DOHH2 (cell line): Measurements from ENCODE around the gene ABI2.

ENCODE experiments used
- H3F3A ChIP-seq: fragments of 200-600 bp; sonication (generic), shearing (Covaris generic); 2 replicates; pipeline ENCODE4 v1.6.0; 2016; ENCODE audit warnings: antibody characterized with exemption, mild to moderate bottlenecking; ENCODE audit not compliant: control insufficient read depth, insufficient read depth
- H3K27ac ChIP-seq: fragments of 200-600 bp; sonication (generic); 2 replicates; pipeline ENCODE4 v1.5.1; 2014; ENCODE audit warnings: low read depth, mild to moderate bottlenecking, low read length, moderate library complexity
- H3K27me3 ChIP-seq: fragments of 200-600 bp; sonication (generic); 2 replicates; pipeline ENCODE4 v1.6.1; 2014; ENCODE audit warnings: mild to moderate bottlenecking, low read length, mixed read lengths; ENCODE audit not compliant: control insufficient read depth
- H3K36me3 ChIP-seq: fragments of 200-600 bp; sonication (generic); 2 replicates; pipeline ENCODE4 v1.6.1; 2014; ENCODE audit warnings: mild to moderate bottlenecking, low read length, moderate library complexity, mixed read lengths; ENCODE audit not compliant: control insufficient read depth
- H3K4me1 ChIP-seq: fragments of 200-600 bp; sonication (generic); 2 replicates; pipeline ENCODE4 v1.6.1; 2014; ENCODE audit warnings: mild to moderate bottlenecking, low read length, mixed read lengths; ENCODE audit not compliant: control insufficient read depth
- H3K4me2 ChIP-seq: fragments of 200-600 bp; sonication (generic); 2 replicates; pipeline ENCODE4 v1.6.0; 2014; ENCODE audit warnings: mild to moderate bottlenecking, low read length, moderate library complexity
- H3K4me3 ChIP-seq: fragments of 200-600 bp; sonication (generic); 2 replicates; pipeline ENCODE4 v1.5.1; 2014; ENCODE audit warnings: mild to moderate bottlenecking, low read length, mixed read lengths
- H3K79me2 ChIP-seq: fragments of 200-600 bp; sonication (generic); 2 replicates; pipeline ENCODE4 v1.6.1; 2014; ENCODE audit warnings: mild to moderate bottlenecking, low read length, mixed read lengths; ENCODE audit not compliant: control insufficient read depth
- H3K9me2 ChIP-seq: fragments of 200-600 bp; sonication (generic); replicated peaks from 2 replicates; pipeline ENCODE4 v1.6.1; 2014; ENCODE audit warnings: mild to moderate bottlenecking, low read length, mixed read lengths; ENCODE audit not compliant: control insufficient read depth
- H3K9me3 ChIP-seq: fragments of 200-600 bp; sonication (generic); 2 replicates; pipeline ENCODE4 v1.6.1; 2014; ENCODE audit warnings: antibody characterized with exemption, low read length, mixed read lengths; ENCODE audit not compliant: control insufficient read depth, insufficient read depth
- H4K20me1 ChIP-seq: fragments of 200-600 bp; sonication (generic); 2 replicates; pipeline ENCODE4 v1.6.0; 2014; ENCODE audit warnings: low read depth, mild to moderate bottlenecking, antibody characterized with exemption, low read length, moderate library complexity; ENCODE audit not compliant: control insufficient read depth, insufficient read depth
- CTCF ChIP-seq: fragments of 200-600 bp; sonication (generic); IDR thresholded peaks from one replicate; pipeline ENCODE4 v1.5.1; 2014; ENCODE audit warnings: antibody characterized with exemption, mild to moderate bottlenecking, low read depth, low read length; ENCODE audit not compliant: poor library complexity, severe bottlenecking
- EZH2phosphoT487 ChIP-seq: fragments of 200-600 bp; sonication (generic); IDR thresholded peaks from 2 replicates; pipeline ENCODE4 v1.6.1; 2017; ENCODE audit warnings: borderline replicate concordance, mild to moderate bottlenecking, antibody characterized with exemption, low read length, moderate library complexity, mixed read lengths

The ABI2 gene

GRCh38 chr2:203476881-203477280, 148.7 kb downstream of the ABI2 start:
- Histone ChIP-seq H3K4me1 (no peaks in the 10 kb centered on the region), H3K36me3 (no peaks in the 10 kb centered on the region)
- TF ChIP-seq CTCF, result no peak

GRCh38 chr2:203480623-203481022, 152.4 kb downstream of the ABI2 start:
- no peaks in the 10 kb centered on the region for H3F3A ChIP-seq
- no peaks in the 10 kb centered on the region for H3K9me3 ChIP-seq
- TF ChIP-seq EZH2phosphoT487 (no peak), CTCF (no peak)
- H3K79me2 ChIP-seq, result no peaks in the 10 kb centered on the region
- H3K27me3 ChIP-seq, result 0 out of 2 replicates have a peak, but pooled peaks cover 2% of the 10 kb centered on the region
- H4K20me1 ChIP-seq, result no peaks in the 10 kb centered on the region
- no peaks in the 10 kb centered on the region for H3K36me3 ChIP-seq
- no peak overlapping the region for H3K4me2 ChIP-seq
- no peaks in the 10 kb centered on the region for H3K9me2 ChIP-seq
- H3K4me1 ChIP-seq, result peaks cover 4% of the 10 kb centered on the region; the same call in 1 of the 2 replicates
- H3K27ac ChIP-seq, result no peak overlapping the region
- H3K4me3 ChIP-seq, result no peak overlapping the region

More at GRCh38 chr2:203476881-203477280, 148.7 kb downstream of the ABI2 start:
- Histone ChIP-seq H4K20me1 (no peaks in the 10 kb centered on the region), H3K4me3 (no peak overlapping the region), H3K4me2 (no peak overlapping the region), H3K27ac (no peak overlapping the region), H3K79me2 (no peaks in the 10 kb centered on the region), H3K9me3 (no peaks in the 10 kb centered on the region), H3K27me3 (peaks cover 6% of the 10 kb centered on the region; the same call in 1 of the 2 replicates), H3K9me2 (no peaks in the 10 kb centered on the region), H3F3A (no peaks in the 10 kb centered on the region)

GRCh38 chr2:203484266-203485112, 156.3 kb downstream of the ABI2 start:
- 0 out of 2 replicates have a peak, but pooled peaks cover 2% of the 10 kb centered on the region for H3K27me3 ChIP-seq
- H3K79me2 ChIP-seq, result no peaks in the 10 kb centered on the region
- H3K9me3 ChIP-seq, result no peaks in the 10 kb centered on the region
- H3F3A ChIP-seq, result no peaks in the 10 kb centered on the region
- no peaks in the 10 kb centered on the region for H4K20me1 ChIP-seq
- no peaks in the 10 kb centered on the region for H3K9me2 ChIP-seq
- H3K36me3 ChIP-seq, result no peaks in the 10 kb centered on the region
- TF ChIP-seq EZH2phosphoT487 (no peak), CTCF (peak; percentile 74)
- no peak overlapping the region for H3K4me2 ChIP-seq
- no peak overlapping the region for H3K27ac ChIP-seq
- no peak overlapping the region for H3K4me3 ChIP-seq
- H3K4me1 ChIP-seq, result peaks cover 4% of the 10 kb centered on the region; the same call in 1 of the 2 replicates
